Testis (tissue), 3 donors: ENCODE results near the gene ICAM3. TPM values are rescaled to one million over a fixed set of nuclear protein-coding genes. Genes with fewer than 3 reads are reported as not detected.

ENCODE experiments used
- DNase-seq: peaks from one replicate; pipeline ENCODE4 v3.0.0-alpha.2; 2019
- H3K27ac ChIP-seq, 2 donors: fragments of 200-600 bp; sonication (generic); one replicate each; pipeline ENCODE4 v1.5.1; 2019
- H3K27me3 ChIP-seq: fragments of 200-600 bp; sonication (generic); one replicate; pipeline ENCODE4 v1.5.1; 2019
- H3K36me3 ChIP-seq: fragments of 200-600 bp; sonication (generic); one replicate; pipeline ENCODE4 v1.5.1; 2017; ENCODE audit warnings: low read depth; ENCODE audit errors: missing control alignments
- H3K4me1 ChIP-seq: fragments of 200-600 bp; sonication (generic); one replicate; pipeline ENCODE4 v1.5.1; 2019
- H3K4me3 ChIP-seq, 2 donors: fragments of 200-600 bp; sonication (generic); one replicate each; pipeline ENCODE4 v1.5.1; 2017 to 2019
- H3K9me3 ChIP-seq: fragments of 200-600 bp; sonication (generic); one replicate; pipeline ENCODE4 v1.5.1; 2017
- POLR2A ChIP-seq: fragments of 450-650 bp; IDR thresholded peaks from one replicate; pipeline ENCODE4 v1.6.1; 2017; ENCODE audit warnings: antibody characterized with exemption, mild to moderate bottlenecking, moderate library complexity
- WGBS, 2 donors: methylation state at CpG; one replicate each; pipeline ENCODE4 v1.1.5; 2018; 5-methylcytosine and 5-hydroxymethylcytosine counted together
- intact Hi-C: fragments of 100-400 bp; cut with DNase I; formaldehyde crosslinking; loops from one replicate; pipeline ENCODE4 v1.15.1; 2023; ENCODE audit warnings: low total_unique reads
- polyA plus RNA-seq: library from polyadenylated mRNA; stranded (reverse); fragments of 350-450 nt; fragmentation: Illumina TruSeq; extraction: RNeasy Lipid Tissue Mini Kit (QIAGEN cat#74804); gene quantifications from one replicate; pipeline ENCODE4 v1.2.3, GENCODE V29; 2014; ENCODE audit warnings: low read depth, low replicate concordance; ENCODE audit not compliant: insufficient read depth
- total RNA-seq, 2 donors: library from RNA; depleted of rRNA; stranded (reverse); fragments of >200 nt; gene quantifications; one replicate each; pipeline ENCODE4 v1.2.3, GENCODE V29; 2016
- TF ChIP-seq, protein P1 (sequence below), 3 experiments: fragments of 450-650 bp in 2 of 3; fragments of 200-600 bp in 1 of 3; sonication (generic) in 1 of 3; IDR thresholded peaks; one replicate each; pipeline ENCODE4 v1.5.1; 2016 to 2019; ENCODE audit warnings: antibody characterized with exemption in 3 of 3, mild to moderate bottlenecking in 2 of 3, moderate library complexity in 1 of 3

The ICAM3 gene
- total and polyA plus RNA-seq, 3 donors from 2014 or later = 2.4 to 6.3 (median 2.8) TPM

DNA sequence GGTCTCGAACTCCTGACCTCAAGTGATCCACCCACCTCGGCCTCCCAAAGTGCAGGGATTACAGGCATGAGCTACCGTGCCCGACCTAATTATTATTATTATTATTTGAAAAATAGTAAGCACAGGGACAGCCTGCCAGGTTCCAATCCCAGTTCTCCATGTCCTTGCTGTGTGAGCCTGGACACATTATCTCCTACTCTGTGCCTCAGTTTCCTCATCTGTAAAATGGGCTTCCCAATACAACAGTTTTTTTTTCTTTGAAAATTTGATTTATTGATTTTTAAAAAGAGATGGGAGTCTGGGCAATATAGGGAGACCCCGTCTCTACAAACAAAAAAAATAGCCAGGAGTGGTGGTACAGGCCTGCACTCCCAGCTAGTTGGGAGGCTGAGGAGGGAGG is 33.1 kb downstream of the ICAM3 start:
- Histone ChIP-seq H3K27ac (no peak overlapping the region), H3K4me3 (no peak overlapping the region), H3K36me3 (no peaks in the 10 kb centered on the region), H3K27me3 (no peaks in the 10 kb centered on the region), H3K9me3 (no peaks in the 10 kb centered on the region), H3K4me1 (no peaks in the 10 kb centered on the region)
- TF ChIP-seq, protein P1, sequence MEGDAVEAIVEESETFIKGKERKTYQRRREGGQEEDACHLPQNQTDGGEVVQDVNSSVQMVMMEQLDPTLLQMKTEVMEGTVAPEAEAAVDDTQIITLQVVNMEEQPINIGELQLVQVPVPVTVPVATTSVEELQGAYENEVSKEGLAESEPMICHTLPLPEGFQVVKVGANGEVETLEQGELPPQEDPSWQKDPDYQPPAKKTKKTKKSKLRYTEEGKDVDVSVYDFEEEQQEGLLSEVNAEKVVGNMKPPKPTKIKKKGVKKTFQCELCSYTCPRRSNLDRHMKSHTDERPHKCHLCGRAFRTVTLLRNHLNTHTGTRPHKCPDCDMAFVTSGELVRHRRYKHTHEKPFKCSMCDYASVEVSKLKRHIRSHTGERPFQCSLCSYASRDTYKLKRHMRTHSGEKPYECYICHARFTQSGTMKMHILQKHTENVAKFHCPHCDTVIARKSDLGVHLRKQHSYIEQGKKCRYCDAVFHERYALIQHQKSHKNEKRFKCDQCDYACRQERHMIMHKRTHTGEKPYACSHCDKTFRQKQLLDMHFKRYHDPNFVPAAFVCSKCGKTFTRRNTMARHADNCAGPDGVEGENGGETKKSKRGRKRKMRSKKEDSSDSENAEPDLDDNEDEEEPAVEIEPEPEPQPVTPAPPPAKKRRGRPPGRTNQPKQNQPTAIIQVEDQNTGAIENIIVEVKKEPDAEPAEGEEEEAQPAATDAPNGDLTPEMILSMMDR (IDR thresholded peaks at IDR 0.05) = no peak
- TF ChIP-seq POLR2A = no peak
- WGBS, 2 donors = 88 to 90% methylated on average over 5 of the region's 5 CpGs
- no peak for DNase-seq
- intact Hi-C loops = no loop called here

DNA sequence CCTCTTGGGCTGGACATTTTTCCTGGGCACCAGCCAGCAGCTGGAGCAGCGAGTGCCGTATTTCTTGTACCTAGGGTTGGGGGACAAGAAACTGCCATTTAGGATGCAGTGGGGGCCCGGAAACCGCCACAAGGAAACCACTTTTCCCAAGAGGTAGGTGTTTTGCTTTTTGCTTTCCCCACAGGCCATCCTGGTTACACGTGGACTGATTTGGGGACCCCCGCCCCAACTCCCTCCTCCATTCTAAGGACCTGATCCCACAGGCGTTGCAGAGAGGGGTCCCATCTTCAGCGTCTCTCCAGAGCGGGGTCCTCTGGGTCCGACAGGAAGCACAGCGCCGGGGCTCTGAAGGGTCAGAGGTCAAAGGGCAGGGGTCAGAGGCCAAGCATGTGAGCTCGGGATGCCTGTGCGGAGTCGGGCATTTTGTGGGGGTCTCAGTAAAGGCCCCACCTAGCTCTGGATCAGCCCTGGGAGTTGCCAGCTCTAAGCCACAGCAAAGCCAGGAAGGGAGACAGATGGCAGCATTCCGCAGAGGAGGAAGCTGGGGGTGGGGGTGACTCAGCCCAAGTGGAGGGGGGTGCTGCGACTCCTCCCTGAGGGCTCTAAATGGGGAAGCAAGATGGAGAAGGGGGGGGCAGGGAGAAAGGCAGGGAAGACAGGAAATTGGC is 34.2 kb downstream of the ICAM3 start:
- no peaks in the 10 kb centered on the region for H3K4me1 ChIP-seq
- 83 to 87% methylated on average over 13 to 17 of the region's 17 CpGs for WGBS, 2 donors

DNA sequence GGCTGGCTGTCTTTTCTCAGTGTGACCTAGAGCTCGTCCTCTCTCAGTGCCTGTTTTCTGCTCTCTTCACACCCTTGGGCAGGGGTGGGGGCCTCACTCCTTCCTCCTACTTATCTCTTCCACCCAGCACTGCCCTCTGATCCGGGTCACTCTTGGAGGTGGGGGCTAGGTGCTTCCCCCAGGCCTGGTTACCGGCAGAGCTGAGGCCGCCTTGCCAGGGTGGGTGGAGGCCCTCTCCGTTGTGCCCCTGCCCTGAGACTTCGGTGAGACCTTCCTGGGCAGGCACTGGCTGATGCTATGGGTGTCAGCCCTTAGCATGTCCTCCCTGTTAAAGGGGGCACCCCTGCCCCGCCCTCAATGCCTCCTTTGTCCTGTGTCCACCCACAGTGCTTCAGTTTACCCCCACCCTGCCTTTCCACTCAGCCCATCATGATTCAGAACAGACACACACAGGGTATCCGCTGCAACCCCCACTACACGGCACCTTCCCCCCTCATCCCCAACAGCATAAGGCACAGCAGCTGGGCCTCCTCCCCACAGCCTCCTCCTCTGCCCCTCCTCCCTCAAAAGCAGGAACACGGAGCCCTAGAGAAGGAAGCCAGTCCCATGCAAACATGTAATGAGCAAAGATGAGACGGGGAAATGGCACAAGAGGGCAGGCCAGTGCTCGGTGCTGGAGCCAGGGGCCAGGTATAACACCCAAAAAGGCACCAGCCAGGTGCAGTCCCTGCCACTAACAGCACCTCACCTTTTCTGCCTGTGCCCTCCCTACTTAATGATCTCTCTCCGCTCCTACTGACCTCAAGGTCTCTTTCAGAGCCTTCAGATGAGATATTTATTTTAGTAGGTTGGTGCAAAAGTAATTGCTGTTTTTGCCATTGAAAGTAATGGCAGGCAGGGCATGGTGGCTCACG is 39.6 kb downstream of the ICAM3 start:
- intact Hi-C loops = no loop called here
- TF ChIP-seq, protein P1 (IDR thresholded peaks at IDR 0.05) = no peak
- TF ChIP-seq POLR2A = no peak
- no peak for DNase-seq
- WGBS, 2 donors = 55 to 59% methylated on average over 14 of the region's 14 CpGs
- Histone ChIP-seq H3K27ac (no peak overlapping the region), H3K9me3 (no peaks in the 10 kb centered on the region), H3K36me3 (no peaks in the 10 kb centered on the region), H3K4me3 (no peak overlapping the region), H3K27me3 (no peaks in the 10 kb centered on the region), H3K4me1 (peaks cover 6% of the 10 kb centered on the region)

More for the DNA sequence above, 34.2 kb downstream of the ICAM3 start:
- intact Hi-C loops = no loop called here
- Histone ChIP-seq H3K27me3 (no peaks in the 10 kb centered on the region), H3K27ac (no peak overlapping the region), H3K9me3 (no peaks in the 10 kb centered on the region), H3K36me3 (no peaks in the 10 kb centered on the region), H3K4me3 (no peak overlapping the region)
- TF ChIP-seq POLR2A = no peak
- TF ChIP-seq, protein P1 (IDR thresholded peaks at IDR 0.05) = no peak
- no peak for DNase-seq

DNA sequence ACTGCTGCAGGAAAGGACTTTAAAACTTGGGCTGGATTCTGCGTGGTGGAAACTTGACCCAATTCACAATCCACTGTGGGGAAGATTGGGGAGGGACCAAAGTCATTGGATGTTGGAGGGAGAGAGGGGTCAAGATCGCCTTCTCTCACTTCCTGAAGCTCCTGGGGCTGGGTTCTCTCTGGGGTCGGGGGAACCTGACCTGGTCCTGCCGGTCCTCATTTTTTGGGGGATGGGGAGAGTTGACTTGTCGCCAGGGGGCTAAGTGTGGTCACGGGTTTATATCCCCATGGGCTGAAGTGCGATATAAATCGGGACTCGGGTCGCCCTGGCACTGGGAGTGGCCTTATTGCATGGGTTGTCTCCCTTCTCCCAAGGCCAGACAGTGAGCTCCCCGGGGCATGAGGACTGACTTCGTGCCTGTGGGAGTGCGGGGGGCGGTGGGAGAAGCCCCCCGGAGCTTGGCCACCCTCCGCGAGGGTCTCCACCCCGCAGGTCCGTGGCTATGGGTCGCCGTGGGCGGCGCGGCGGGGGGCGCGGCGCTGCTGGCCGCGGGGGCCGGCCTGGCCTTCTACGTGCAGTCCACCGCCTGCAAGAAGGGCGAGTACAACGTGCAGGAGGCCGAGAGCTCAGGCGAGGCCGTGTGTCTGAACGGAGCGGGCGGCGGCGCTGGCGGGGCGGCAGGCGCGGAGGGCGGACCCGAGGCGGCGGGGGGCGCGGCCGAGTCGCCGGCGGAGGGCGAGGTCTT is 43.4 kb downstream of the ICAM3 start:
- WGBS, 2 donors = 4 to 9% methylated on average over 5 to 47 of the region's 58 CpGs
- DNase-seq = no peak
- Histone ChIP-seq H3K36me3 (no peaks in the 10 kb centered on the region), H3K27me3 (peaks cover 5% of the 10 kb centered on the region), H3K9me3 (no peaks in the 10 kb centered on the region), H3K27ac (no peak overlapping the region), H3K4me3 (no peak overlapping the region), H3K4me1 (peaks cover 11% of the 10 kb centered on the region)
- TF ChIP-seq, protein P1 (IDR thresholded peaks at IDR 0.05) = no peak
- no peak for TF ChIP-seq POLR2A
- intact Hi-C loops = no loop called here
